Epidermal melanocyte (primary cell): Measurements from ENCODE around the gene STK17A.
"Not testable (repeated sequence)": the region's sequence is repeated elsewhere in the genome, so short reads cannot be mapped to it uniquely, and the experiment has no call there.

Experiments
- DNase-seq: peaks from one replicate; pipeline ENCODE4 v3.0.0; 2011; ENCODE audit warnings: low spot score; ENCODE audit not compliant: insufficient read length

The STK17A gene

DNA sequence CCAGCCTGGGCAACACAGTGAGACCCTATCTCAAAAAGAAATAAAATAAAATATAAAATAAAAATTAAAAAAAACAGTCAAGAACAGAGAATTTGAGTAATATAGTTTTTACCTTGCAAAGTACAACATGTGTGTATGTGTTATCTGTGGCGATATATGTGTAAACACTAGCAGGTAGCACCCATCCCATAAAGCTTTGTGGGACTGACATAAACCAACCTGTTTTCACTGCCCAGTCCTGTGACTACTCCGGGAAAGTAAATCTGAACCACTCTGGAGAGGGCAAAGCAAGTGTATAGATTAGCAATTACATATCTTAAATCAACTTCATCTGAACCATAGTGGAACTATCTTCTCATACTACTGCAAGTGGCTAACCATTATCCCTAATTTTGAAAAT, 74.1 kb downstream of the STK17A start:
- no peak for DNase-seq

DNA sequence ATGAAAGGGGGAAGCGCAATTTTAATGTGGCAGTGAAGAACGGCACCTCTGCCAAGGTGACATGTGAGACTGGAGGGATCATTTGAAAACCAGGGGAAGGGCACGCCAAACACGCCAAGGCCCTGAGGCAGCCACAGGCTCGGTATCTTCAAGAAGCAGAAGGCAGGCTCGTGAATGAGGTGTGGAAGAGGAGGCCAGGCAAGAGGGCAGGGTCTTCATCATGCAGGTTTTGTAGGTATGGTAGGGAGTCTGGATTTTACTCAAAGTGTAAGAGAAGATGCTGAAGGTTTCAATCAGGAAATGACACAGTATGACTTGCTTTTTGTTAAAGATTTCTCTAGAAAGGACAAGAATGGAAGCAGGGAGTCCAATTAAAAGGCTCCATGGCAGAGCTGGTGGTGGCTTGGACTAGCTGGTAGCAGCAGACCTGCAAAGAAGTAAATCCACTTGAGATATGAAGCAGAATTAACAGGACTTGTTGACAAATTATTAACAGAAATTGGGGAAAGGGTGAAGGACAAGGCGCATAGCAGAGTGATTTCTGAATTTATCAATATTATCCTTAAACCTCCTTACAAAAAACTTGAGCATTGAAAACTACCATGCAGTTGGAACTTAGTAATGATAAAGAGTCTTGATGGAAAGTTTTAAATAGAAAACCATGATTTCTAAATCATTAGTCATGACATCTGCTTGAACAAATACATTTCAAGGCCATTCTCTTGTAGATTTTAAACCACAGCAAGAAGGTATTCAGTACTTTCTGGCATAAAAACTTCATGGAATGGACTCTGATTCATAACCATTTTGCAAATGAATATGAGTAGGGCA, 76.0 kb downstream of the STK17A start:
- DNase-seq = no peak

DNA sequence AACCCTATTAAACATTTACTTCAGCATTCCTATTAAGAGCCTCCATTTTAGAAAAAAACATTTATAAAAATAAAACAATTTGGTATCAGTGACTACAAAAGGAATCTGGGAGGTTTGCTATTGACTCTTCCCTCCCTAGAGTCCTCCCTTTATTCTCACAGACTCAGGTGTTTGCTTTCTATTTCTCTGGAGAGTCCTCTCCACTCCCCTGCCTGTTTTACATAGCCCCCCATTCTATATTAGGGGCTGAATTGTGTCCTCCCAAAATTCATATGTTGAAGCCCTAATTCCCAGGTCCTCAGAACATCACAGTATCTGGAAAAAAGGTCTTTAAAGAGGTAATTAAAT, 76.6 kb downstream of the STK17A start:
- DNase-seq = no peak

DNA sequence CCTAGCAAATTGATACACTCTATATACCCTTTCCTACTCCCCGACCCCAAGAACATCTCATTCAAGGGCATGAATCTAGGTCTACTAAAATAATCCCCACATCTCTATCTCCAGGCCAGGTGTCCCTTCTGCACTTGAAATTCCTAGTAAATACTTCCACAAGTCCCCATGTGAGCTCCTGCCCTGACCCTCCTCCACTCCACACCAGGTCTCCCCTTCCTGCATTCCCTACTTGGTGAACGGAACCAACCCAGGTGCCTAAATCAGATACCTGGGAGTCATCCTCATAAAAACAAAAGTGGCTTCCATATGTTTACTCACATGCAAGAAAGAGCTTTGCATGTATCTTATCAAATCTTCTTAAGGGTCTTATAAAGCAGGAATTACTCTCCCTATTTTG, 77.2 kb downstream of the STK17A start:
- no peak for DNase-seq

DNA sequence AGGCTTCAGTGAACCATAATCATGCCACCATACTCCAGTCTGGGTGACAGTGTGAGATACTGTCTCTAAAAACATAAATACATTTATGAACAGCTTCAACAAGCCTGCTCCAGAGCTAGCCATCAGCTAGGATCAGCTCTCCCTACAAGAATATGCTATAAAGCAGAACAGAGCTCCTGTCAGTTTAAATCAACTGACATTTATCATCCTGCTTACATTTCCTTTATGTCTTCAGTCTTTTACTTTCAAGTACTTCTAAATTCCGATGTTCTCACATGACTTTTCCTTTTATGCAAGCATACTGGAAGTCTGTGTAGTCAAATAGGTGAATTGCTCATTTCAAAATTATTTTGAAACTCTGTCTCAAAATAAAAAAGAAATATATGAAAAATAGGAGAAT, 81.8 kb downstream of the STK17A start:
- no peak for DNase-seq

DNA sequence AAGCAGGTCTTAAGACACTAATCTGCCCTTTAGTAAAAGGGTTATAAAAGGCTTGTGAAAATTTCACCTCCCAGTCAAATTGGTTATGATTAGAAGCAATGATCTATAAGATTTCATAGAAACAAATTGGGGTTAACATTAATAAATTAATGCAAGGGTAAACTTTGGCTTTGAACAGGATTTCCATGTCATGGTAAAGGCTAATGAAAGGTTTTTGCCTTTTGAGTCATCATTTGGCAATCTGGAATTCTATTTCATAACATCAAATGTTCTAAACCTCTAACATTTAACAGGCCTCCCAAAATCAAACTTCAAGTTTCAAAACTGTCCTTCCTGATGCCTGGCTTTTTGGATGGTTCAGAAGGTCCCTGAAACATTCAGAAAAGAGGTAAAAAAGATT, 84.0 kb downstream of the STK17A start:
- DNase-seq = no peak

DNA sequence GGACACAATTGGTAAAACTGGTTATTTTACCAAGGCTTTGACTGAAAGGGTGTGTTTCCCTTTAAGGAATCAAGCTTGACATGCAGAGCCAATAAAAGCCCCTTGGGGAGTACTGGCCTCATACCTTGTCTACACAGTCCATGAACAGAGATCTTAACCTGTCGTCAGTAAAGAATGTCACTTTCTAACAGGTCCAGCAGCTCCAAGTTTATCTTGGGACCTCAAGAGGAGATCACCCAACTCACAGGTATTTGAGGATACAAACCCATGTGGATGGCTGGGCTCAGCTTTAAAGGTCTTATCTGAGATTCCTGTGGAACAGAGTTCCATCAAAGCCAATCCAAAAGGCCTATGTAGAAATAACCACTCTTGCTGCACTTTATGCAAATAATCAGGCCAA, 85.1 kb downstream of the STK17A start:
- DNase-seq = no peak

DNA sequence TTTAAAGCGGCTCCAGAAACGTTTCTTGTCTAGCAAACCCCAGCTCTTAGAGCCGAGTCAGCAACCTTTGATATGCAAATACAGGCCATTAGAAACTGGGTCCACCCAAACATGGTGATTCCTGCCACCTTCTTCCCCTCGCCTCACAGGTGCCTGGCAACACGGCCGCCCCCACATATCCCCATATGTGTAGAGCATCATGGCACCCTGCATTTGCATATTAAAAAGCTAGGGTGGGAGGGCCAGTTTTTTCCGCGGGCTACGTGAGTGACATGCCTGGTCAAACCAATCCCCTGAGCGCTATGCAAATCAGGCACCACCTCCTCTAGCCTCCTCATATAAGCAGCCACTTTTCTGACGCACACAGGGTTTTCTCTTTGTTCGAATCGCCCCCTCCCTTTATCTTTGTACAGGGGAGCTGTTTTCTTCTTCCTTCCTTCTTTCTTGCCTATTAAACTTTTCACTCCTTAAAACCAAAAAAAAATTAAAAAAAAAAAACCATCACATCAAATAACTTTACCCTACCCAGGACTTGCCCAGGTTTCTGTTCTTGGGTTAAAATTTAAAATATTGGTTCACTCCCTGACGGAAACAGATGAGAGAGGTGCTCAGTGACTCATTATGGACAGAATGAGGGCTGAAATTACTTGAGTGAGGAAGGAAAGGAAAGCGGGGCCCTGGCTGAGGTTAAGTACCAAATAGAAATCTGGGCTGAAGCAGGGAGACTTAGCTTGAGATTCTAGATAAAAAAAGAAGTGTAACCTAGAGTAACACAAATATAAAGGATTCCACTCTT, 86.6 kb downstream of the STK17A start:
- no peak for DNase-seq

DNA sequence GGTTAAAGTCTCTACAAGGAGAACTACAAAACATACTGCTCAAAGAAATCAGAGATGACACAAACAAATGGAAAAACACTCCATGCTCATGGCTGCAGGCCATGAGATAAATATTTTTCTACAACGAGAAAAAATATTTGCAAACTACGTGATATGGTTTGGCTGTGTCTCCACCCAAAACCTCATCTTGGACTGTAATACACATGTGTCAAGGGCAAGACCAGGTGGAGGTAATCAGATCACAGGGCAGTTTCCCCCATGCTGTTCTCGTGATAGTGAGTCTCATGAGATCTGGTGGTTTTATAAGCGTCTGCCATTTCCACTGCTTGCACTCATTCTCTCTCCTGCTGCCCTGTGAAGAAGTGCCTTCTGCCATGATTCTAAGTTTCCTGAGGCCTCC, 88.6 kb downstream of the STK17A start:
- DNase-seq = no peak

DNA sequence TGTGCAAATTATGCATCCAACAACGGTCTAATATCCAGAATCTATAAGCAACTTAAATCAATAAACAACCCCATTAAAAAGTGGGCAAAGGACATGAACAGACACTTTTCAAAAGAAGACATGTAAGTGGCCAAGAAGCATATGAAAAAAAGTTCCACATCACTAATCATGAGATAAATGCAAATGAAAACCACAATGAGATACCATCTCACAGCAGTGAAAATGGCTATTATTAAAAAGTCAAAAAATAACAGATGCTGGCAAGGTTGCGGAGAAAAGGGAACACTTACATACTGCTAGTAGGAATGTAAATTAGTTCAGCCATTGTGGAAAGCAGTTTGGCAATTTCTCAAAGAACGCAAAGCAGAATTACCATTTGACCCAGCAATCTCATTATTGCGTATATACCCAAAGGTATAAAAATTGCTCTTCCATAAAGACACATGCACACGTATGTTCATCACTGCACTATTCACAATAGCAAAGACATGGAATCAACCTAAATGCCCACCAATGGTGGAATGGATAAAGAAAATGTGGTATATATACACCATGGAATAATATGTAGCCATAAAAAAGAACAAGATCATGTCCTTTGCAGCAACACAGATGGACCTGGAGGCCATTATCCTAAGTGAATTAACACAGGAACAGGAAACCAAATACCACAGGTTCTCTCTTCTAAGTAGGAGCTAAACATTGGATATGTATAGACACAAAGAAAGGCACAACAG, 90.5 kb downstream of the STK17A start:
- DNase-seq = not testable (repeated sequence)

DNA sequence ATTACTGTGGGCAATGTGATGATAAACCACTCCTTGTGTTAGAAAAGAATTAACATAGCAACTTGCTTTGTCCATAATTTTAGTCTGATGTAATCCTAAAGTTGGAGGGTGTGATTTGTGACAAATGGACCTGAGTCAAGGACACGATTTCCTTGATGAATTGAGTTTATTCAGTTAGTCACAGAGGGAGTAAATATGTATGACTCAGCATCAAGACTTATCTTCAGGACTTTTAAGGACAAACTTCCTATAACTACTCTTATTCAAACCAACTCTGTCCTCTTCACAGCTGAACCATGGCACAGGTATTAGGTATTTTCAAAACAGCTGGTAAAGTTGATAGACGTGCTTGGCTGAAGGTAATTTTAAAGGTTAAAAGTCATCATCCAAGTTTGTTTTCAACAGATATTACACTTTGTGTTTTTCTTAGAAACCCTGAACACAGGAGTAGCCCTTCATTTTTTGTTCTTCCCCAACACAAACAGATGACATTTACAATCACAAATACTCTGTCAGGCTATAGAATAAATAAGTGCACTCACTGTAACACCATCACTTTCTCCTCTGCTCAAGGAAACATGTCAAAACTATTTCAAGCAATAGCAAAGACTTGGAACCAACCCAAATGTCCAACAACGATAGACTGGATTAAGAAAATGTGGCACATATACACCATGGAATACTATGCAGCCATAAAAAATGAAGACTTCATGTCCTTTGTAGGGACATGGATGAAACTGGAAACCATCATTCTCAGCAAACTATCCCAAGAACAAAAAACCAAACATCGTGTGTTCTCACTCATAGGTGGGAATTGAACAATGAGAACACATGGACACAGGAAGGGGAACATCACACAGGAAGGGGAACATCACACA, 91.9 kb downstream of the STK17A start:
- no peak for DNase-seq
